SJSA1 (cell line): Measurements from ENCODE around the gene TMC8. TPM values are rescaled to one million over a fixed set of nuclear protein-coding genes. Genes with fewer than 3 reads are reported as not detected.
"Not testable (repeated sequence)": the region's sequence is repeated elsewhere in the genome, so short reads cannot be mapped to it uniquely, and the experiment has no call there.

ENCODE experiments used
- DNase-seq, 2 experiments: peaks; one replicate each; pipeline ENCODE4 v3.0.0-alpha.2; 2015 to 2020; ENCODE audit warnings: low spot score in 2 of 2, low read depth in 1 of 2
- H3K27ac ChIP-seq: fragments of 250-450 bp; sonication (Bioruptor Pico); 2 replicates; pipeline ENCODE4 v1.5.1; 2020; ENCODE audit warnings: mild to moderate bottlenecking, moderate library complexity
- H3K27me3 ChIP-seq: fragments of 250-450 bp; sonication (Bioruptor Pico); replicated peaks from 2 replicates; pipeline ENCODE4 v1.5.1; 2020; ENCODE audit warnings: mild to moderate bottlenecking, moderate library complexity
- H3K36me3 ChIP-seq: fragments of 250-450 bp; sonication (Bioruptor Pico); 2 replicates; pipeline ENCODE4 v1.5.1; 2020; ENCODE audit warnings: mild to moderate bottlenecking
- H3K4me1 ChIP-seq: fragments of 250-450 bp; sonication (Bioruptor Pico); replicated peaks from 2 replicates; pipeline ENCODE4 v1.6.1; 2021; ENCODE audit warnings: mild to moderate bottlenecking
- H3K4me3 ChIP-seq: fragments of 250-450 bp; sonication (Bioruptor Pico); 2 replicates; pipeline ENCODE4 v1.5.1; 2020; ENCODE audit warnings: mild to moderate bottlenecking
- H3K9me3 ChIP-seq: fragments of 250-450 bp; sonication (Bioruptor Pico); replicated peaks from 2 replicates; pipeline ENCODE4 v1.5.1; 2020; ENCODE audit warnings: mild to moderate bottlenecking
- total RNA-seq: library from RNA; depleted of rRNA; stranded (reverse); fragments of >200 nt; shearing (Covaris generic); gene quantifications from 2 replicates; pipeline ENCODE4 v1.2.3, GENCODE V29; 2014

The TMC8 gene
- total RNA-seq, 1 experiment from 2014 or later = not detected

DNA sequence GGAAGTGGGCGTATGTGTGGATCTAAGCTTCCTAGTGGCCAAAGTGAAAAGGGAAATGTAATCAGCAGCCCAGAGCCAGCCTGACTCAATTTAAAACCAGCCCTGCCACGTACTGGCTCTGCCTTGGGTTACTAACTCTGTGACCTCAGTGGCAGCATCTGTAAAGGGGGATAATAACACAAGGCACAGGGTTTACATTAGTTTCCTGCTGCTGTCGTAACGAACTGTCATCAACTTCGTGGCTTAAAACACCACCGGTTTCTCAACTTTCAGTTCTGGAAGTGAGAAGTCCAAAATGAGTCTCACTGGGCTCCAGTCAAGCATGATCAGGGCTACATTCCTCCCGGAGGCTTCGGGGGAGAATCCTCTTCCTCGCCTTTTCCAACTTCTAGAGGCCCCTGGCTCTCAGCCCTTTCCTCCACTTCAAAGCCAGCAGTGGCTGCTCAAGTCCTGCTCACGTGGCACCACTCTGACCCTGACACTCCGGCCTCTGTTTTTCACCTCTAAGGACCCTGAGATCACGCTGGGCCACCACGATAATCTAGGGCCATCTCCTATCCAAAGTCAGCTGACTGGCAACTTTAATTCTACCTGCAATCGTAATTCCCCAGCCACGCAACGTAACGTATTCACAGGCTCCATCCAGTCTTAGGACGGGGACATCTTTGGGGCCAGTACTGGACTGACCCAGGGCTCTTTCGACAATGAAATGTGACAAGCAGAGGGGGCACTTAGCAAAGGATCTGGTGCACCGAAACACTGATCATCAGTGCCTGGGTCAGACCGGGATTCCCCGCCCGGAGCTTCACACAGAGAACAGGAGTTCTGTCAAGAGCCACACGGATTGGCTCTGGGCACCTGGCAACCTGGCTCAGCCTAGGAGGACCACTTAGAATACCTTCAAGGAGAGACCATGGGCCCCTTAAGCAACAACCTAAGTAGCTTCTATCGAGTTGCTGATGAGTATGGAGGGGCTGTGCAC is 16.5 kb upstream of the TMC8 start:
- DNase-seq = no peak
- H3K36me3 ChIP-seq = no peaks in the 10 kb centered on the region; the same call in 1 of the 2 replicates
- peaks cover 35% of the 10 kb centered on the region for H3K4me1 ChIP-seq
- H3K9me3 ChIP-seq = no peaks in the 10 kb centered on the region; the same call in 1 of the 2 replicates
- no peaks in the 10 kb centered on the region for H3K27me3 ChIP-seq
- H3K27ac ChIP-seq = no peak overlapping the region
- no peak overlapping the region for H3K4me3 ChIP-seq

DNA sequence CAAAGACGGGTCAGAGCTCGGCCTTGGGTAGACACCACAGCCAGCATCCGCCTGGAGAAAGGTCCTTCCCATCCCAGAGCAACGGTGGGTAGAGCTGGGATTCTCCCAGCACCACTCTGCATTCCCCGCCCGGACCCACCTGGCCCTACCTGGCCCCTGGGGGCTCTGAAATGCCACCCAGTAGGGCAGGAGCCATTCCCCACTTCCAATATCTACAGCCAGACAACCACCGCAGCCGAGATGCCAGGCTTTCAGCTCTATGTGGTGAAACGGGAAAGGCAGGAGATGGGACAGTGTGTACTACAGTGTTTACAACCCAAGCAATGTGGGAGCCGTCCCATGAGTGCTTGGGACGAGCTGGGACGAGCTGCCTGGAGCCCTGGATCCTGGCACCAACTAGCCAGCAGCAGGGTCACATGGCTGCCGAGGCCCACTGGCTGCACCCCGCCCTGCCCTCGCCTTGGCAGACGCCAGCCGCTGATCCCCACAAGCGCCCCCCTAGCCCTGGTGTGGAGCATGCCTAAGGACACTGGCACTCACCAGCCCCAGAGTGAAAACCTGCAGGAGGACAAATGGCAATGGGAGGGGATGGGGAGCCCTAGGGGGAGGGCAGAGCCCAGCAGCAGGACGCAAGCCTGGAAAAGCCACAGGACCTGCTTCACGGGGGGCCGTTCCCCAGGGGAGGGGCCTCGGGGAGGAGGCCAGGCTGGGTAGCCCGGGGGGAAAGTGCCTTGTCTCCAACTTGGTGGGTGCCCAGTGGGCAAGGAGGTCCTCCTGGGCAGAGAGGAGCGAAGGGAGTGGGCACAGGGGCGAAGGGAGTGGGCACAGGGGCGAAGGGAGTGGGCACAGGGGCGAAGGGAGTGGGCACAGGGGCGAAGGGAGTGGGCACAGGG is 15.5 kb upstream of the TMC8 start:
- no peaks in the 10 kb centered on the region for H3K27me3 ChIP-seq
- no peaks in the 10 kb centered on the region; the same call in 1 of the 2 replicates for H3K36me3 ChIP-seq
- peaks cover 32% of the 10 kb centered on the region for H3K4me1 ChIP-seq
- no peaks in the 10 kb centered on the region; the same call in 1 of the 2 replicates for H3K9me3 ChIP-seq
- DNase-seq = no peak
- H3K4me3 ChIP-seq = no peak overlapping the region
- no peak overlapping the region for H3K27ac ChIP-seq

DNA sequence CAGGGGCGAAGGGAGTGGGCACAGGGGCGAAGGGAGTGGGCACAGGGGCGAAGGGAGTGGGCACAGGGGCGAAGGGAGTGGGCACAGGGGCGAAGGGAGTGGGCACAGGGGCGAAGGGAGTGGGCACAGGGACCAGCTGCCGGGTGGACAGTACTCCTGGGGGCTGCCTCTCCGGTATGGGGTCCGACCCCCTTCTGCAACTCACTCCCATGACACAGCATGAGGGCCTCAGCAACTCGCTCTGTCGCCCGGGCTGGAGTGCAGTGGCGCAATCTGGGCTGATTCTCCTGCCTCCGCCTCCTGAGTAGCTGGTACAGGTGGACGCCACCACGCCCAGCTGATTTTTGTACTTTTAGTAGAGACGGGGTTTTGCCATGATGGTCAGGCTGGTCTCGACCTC is 14.8 kb upstream of the TMC8 start:
- H3K4me1 ChIP-seq = peaks cover 25% of the 10 kb centered on the region
- H3K36me3 ChIP-seq, H3K4me3 ChIP-seq, H3K27ac ChIP-seq, H3K9me3 ChIP-seq, DNase-seq, H3K27me3 ChIP-seq: not testable (repeated sequence)

DNA sequence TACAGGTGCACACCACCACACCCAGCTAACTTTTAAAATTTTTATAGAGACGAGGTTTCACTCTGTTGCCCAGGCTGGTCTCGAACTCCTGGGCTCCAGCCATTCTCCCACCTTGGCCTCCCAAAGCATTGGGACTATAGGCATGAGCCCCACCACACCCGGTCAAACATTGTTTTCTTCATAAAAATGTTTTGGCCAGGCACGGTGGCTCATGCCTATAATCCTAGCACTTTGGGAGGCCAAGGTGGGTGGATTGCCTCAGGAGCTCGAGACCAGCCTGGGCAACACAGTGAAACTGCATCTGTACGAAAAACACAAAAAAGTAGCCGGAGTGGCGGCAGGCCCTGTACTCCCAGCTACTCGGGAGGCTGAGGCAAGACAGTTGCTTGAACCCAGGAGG is 14.2 kb upstream of the TMC8 start:
- H3K36me3 ChIP-seq = no peaks in the 10 kb centered on the region; the same call in 1 of the 2 replicates
- no peaks in the 10 kb centered on the region for H3K27me3 ChIP-seq
- H3K4me3 ChIP-seq = no peak overlapping the region
- no peaks in the 10 kb centered on the region; the same call in 1 of the 2 replicates for H3K9me3 ChIP-seq
- H3K27ac ChIP-seq = no peak overlapping the region
- peaks cover 19% of the 10 kb centered on the region for H3K4me1 ChIP-seq
- DNase-seq = no peak

DNA sequence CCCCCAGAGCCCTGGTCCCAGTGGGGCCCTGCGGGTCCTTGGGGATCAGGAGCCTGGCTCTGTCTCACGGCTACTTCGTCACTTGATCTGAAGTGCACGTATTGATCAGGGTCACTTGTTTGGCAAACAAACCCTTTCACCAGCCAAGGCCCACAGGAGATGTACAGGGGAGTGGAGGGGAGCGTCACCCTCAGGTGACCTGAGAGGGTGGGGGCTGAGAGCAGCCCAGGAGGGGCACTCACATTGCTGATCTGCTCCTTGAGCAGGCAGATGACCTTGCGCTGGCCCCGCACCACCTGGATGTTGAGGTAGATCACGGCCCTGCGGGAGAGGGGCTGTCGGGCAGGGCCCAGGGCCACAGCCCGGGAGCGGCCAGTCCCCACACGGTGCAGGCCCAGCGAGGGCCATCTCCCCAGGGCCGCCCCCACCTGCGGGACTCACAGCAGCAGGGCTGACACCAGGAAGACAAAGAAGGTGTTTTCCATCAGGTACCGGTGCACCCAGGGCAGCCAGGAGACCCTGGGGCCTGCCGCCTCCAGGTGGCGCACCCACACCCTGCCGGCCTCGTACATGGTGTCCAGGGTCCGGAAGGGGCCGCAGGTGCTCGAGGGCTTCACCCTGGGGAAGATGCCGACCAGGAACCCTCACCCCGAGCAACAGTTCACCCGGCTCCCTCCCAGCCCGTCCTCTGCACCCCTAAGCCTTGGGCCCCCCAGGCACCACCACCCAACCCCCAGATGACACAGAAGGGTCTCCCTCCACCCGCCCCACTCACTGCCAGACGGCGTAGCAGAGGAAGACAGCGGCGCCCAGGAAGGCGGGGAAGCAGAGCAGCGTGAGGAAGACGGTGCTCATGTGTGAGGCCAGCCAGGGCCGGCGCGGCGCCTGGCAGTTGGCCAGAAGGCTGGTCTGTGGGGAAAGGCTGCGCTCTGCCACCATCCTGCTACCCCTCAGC is 13.3 kb upstream of the TMC8 start:
- Histone ChIP-seq H3K4me3 (no peak overlapping the region), H3K9me3 (no peaks in the 10 kb centered on the region; the same call in 1 of the 2 replicates), H3K36me3 (no peaks in the 10 kb centered on the region; the same call in 1 of the 2 replicates), H3K27ac (no peak overlapping the region), H3K27me3 (no peaks in the 10 kb centered on the region), H3K4me1 (peaks cover 16% of the 10 kb centered on the region)
- DNase-seq = no peak

DNA sequence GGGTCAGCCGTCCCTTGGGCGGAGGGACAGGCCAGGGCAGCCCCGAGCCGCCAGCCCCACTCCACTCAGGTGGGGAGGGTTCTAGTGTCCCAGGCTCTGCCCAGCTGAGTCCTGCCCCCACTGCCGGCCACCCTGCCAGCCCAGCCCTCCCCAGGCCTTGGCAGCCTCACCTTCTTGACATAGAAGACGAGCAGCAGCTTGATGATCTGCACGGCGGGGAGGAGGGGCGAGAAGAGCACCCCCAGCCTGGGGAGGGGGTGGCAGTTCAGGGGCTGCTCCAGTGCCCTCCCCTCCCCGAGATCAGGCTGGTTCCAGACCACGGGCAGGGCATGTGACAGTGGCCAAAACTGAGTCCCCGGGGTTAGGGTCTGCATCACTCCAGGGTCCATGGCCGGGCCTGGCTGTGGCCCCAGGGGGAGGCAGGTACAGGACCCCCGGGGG is 11.8 kb upstream of the TMC8 start:
- DNase-seq = no peak
- no peaks in the 10 kb centered on the region; the same call in 1 of the 2 replicates for H3K36me3 ChIP-seq
- no peak overlapping the region for H3K4me3 ChIP-seq
- H3K27ac ChIP-seq = no peak overlapping the region
- peaks cover 9% of the 10 kb centered on the region for H3K4me1 ChIP-seq
- no peaks in the 10 kb centered on the region; the same call in 1 of the 2 replicates for H3K9me3 ChIP-seq
- no peaks in the 10 kb centered on the region for H3K27me3 ChIP-seq

DNA sequence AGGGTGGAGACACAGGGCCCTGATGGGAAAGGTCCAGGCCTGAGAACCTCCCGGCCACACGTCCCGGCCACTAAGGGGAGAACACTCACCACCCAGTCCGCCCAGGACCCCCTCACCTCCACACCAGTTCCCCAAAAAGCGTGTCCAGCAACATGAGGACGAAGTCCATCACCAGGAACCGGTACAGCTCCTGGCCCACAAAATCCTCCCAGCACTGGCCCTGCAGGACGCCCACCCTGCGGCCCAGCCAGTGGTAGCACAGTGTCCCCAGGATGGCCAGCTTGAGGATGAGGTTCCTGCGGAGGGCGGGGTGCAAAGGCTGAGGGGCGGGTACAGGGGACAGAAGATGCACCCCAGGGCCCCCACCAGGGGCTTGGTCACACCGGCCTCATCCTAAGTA is 10.0 kb upstream of the TMC8 start:
- DNase-seq = no peak
- H3K36me3 ChIP-seq = no peaks in the 10 kb centered on the region; the same call in 1 of the 2 replicates
- no peak overlapping the region for H3K27ac ChIP-seq
- H3K9me3 ChIP-seq = no peaks in the 10 kb centered on the region
- peaks cover 9% of the 10 kb centered on the region for H3K4me1 ChIP-seq
- H3K27me3 ChIP-seq = no peaks in the 10 kb centered on the region
- H3K4me3 ChIP-seq = no peak overlapping the region

- H3K27me3 ChIP-seq = no peaks in the 10 kb centered on the region
- H3K9me3 ChIP-seq = no peaks in the 10 kb centered on the region
- H3K4me1 ChIP-seq = peaks cover 9% of the 10 kb centered on the region
- no peak overlapping the region for H3K27ac ChIP-seq
- no peak overlapping the region for H3K4me3 ChIP-seq
- no peaks in the 10 kb centered on the region; the same call in 1 of the 2 replicates for H3K36me3 ChIP-seq
- DNase-seq = no peak
These were observed 9.4 kb upstream of the TMC8 start for GRCh38 chr17:78120971-78121800.

- H3K4me3 ChIP-seq = no peak overlapping the region
- H3K27ac ChIP-seq = no peak overlapping the region
- no peaks in the 10 kb centered on the region for H3K27me3 ChIP-seq
- no peaks in the 10 kb centered on the region; the same call in 1 of the 2 replicates for H3K36me3 ChIP-seq
- no peaks in the 10 kb centered on the region for H3K9me3 ChIP-seq
- peaks cover 9% of the 10 kb centered on the region for H3K4me1 ChIP-seq
- DNase-seq = no peak
These were observed 8.8 kb upstream of the TMC8 start for GRCh38 chr17:78121801-78122215.

DNA sequence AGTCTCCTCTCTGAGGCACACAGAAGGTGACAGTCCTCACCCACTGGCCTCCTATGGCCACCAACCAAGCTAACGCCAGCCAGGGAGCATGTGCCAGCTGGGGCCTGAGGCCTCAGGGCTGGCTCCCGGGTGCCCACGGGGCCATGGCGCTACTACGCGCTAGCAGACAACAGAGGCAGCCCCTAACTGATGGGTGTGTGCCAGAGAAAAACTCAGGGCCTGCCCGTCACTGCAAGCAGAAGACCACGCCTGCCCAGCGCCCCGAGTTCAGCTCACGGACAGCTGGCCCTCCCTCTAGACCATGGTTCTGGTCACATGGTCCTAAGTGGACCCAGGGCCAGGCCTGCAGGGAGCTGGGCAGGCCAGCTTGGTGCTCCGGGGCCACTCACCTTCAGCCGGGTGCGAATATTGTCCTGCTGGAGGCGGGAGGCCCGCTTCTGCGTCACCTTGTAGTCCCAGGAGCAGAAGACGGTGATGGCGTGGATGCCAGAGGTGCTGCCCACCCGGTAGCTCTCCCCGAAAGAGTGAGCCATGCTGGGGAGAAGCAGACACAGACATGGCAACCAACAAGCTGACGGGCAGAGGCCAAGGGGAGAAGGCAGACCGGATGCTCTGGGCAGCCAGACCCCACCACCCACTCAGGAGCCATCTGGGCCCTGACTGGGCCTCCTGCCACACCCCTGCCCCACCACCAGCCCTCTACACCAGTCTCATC is 8.2 kb upstream of the TMC8 start:
- no peak overlapping the region for H3K27ac ChIP-seq
- H3K4me1 ChIP-seq = peaks cover 7% of the 10 kb centered on the region
- H3K27me3 ChIP-seq = no peaks in the 10 kb centered on the region
- H3K36me3 ChIP-seq = no peaks in the 10 kb centered on the region; the same call in 1 of the 2 replicates
- no peaks in the 10 kb centered on the region for H3K9me3 ChIP-seq
- no peak for DNase-seq
- no peak overlapping the region for H3K4me3 ChIP-seq

GRCh38 chr17:78122931-78123249 is 7.7 kb upstream of the TMC8 start:
- no peak for DNase-seq
- H3K36me3 ChIP-seq = no peaks in the 10 kb centered on the region; the same call in 1 of the 2 replicates
- H3K4me3 ChIP-seq = no peak overlapping the region
- H3K27me3 ChIP-seq = peaks cover 4% of the 10 kb centered on the region
- peaks cover 2% of the 10 kb centered on the region for H3K4me1 ChIP-seq
- H3K9me3 ChIP-seq = no peaks in the 10 kb centered on the region
- H3K27ac ChIP-seq = no peak overlapping the region
